ENCODE data around the gene CLSTN2. TPM values are rescaled to one million over a fixed set of nuclear protein-coding genes. Genes with fewer than 3 reads are reported as not detected.

The CLSTN2 gene
- polyA plus RNA-seq, 3 donors: not detected

DNA sequence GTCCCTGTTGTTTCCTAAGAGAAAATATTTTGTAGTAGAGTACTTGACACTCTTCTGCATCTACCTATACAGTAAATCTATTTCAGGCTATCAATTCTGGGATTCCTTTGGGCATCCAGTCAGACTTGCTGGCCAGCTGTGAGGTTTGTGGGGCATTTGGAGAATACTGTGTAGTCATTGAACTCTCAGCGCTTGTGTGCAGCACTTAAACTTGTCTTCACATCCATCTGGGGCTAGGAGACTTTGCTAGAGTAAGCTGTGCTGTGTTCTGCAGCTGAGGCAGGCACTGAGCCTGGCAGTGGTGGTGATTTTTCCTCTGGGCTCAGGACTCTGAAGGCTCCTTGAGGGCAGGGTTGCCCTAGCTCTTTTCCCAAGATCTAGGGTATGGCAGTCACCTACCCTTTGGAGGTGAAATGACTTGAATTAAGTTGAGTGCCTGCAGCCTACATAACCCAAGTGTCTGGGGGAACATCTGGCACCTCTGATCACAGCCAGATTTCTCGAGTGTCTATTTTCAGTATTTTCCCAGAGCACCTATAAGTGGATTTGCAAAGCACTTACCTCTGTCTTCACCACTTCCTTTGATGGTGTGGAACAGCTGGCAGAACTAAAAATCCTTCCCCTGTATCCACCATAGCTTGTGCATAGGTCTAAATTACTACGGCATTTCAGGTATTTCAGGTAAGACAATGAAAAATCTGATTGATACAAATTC is 19.3 kb downstream of the CLSTN2 start:
- Mint-ChIP-seq H3K27ac (no peak overlapping the region), H3K4me3 (no peak overlapping the region), H3K36me3 (no peaks in the 10 kb centered on the region), H3K27me3 (ENCODE audit: low read depth in 3 of 3) (peaks cover 2 to 4% (median 4%) of the 10 kb centered on the region in 3 donors), H3K4me1 (no peaks in the 10 kb centered on the region), H3K9me3 (peaks cover 0 to 2% (median 0%) of the 10 kb centered on the region in 7 donors)
- intact Hi-C loops (cut with micrococcal nuclease): no loop called here
- TF ChIP-seq CTCF (IDR thresholded peaks at IDR 0.05): no peak
- 80% methylated on average over 2 of the region's 3 CpGs for WGBS (ENCODE audit: insufficient coverage)
- no peaks in the 10 kb centered on the region for H3K27me3 ChIP-seq (ENCODE audit: control insufficient read depth in 2 of 2, insufficient read depth in 2 of 2, low read length in 2 of 2)
- H3K9me3 ChIP-seq (replicated peaks in 1 of 2; ENCODE audit: control insufficient read depth in 1 of 2, insufficient read depth in 1 of 2, low read length in 2 of 2): no peaks in the 10 kb centered on the region
- H4K20me1 ChIP-seq (ENCODE audit: insufficient read depth, low read length): no peaks in the 10 kb centered on the region
- H3K4me2 ChIP-seq (replicated peaks; ENCODE audit: extremely low read depth, low read length, poor library complexity, severe bottlenecking): no peak overlapping the region
- no peaks in the 10 kb centered on the region for H3K36me3 ChIP-seq (replicated peaks in 1 of 2; ENCODE audit: control insufficient read depth in 1 of 2, insufficient read depth in 2 of 2, low read length in 2 of 2)
- H3K79me2 ChIP-seq (ENCODE audit: insufficient read depth, low read length): no peaks in the 10 kb centered on the region
- no peak for DNase-seq
- no peak overlapping the region for H3K9ac ChIP-seq (ENCODE audit: insufficient read depth, low read length, poor library complexity, severe bottlenecking)
- no peak overlapping the region for H2AFZ ChIP-seq (ENCODE audit: insufficient read depth, low read depth, low read length, poor library complexity, severe bottlenecking)
- no peak overlapping the region for H3K27ac ChIP-seq (ENCODE audit: low read depth in 1 of 2, low read length in 2 of 2)
- no peak overlapping the region for H3K4me3 ChIP-seq (replicated peaks in 1 of 3; ENCODE audit: low read depth in 2 of 3, low read length in 3 of 3)
- no peaks in the 10 kb centered on the region for H3K4me1 ChIP-seq (ENCODE audit: control insufficient read depth in 1 of 2, insufficient read depth in 2 of 2, low read length in 2 of 2)

GRCh38 chr3:139957844-139958243 is 22.9 kb downstream of the CLSTN2 start:
- Histone ChIP-seq H4K20me1 (ENCODE audit: insufficient read depth, low read length) (no peaks in the 10 kb centered on the region), H3K36me3 (replicated peaks in 1 of 2; ENCODE audit: control insufficient read depth in 1 of 2, insufficient read depth in 2 of 2, low read length in 2 of 2) (no peaks in the 10 kb centered on the region), H3K9ac (ENCODE audit: insufficient read depth, low read length, poor library complexity, severe bottlenecking) (no peak overlapping the region), H3K4me1 (ENCODE audit: control insufficient read depth in 1 of 2, insufficient read depth in 2 of 2, low read length in 2 of 2) (no peaks in the 10 kb centered on the region), H3K27me3 (ENCODE audit: control insufficient read depth in 2 of 2, insufficient read depth in 2 of 2, low read length in 2 of 2) (no peaks in the 10 kb centered on the region), H3K4me3 (replicated peaks in 1 of 3; ENCODE audit: low read depth in 2 of 3, low read length in 3 of 3) (no peak overlapping the region), H3K4me2 (replicated peaks; ENCODE audit: extremely low read depth, low read length, poor library complexity, severe bottlenecking) (no peak overlapping the region), H3K9me3 (replicated peaks in 1 of 2; ENCODE audit: control insufficient read depth in 1 of 2, insufficient read depth in 1 of 2, low read length in 2 of 2) (no peaks in the 10 kb centered on the region), H2AFZ (ENCODE audit: insufficient read depth, low read depth, low read length, poor library complexity, severe bottlenecking) (no peak overlapping the region), H3K79me2 (ENCODE audit: insufficient read depth, low read length) (no peaks in the 10 kb centered on the region), H3K27ac (ENCODE audit: low read depth in 1 of 2, low read length in 2 of 2) (no peak overlapping the region)
- no peaks in the 10 kb centered on the region for H3K36me3 Mint-ChIP-seq
- DNase-seq: no peak
- no peaks in the 10 kb centered on the region for H3K4me1 Mint-ChIP-seq
- peaks cover 0 to 2% (median 0%) of the 10 kb centered on the region in 7 donors for H3K9me3 Mint-ChIP-seq
- intact Hi-C loops (cut with micrococcal nuclease): no loop called here
- TF ChIP-seq CTCF (IDR thresholded peaks at IDR 0.05): no peak
- no peak overlapping the region for H3K4me3 Mint-ChIP-seq
- H3K27me3 Mint-ChIP-seq (ENCODE audit: low read depth in 3 of 3): peaks cover 4 to 11% (median 5%) of the 10 kb centered on the region in 3 donors
- 84% methylated on average over 4 of the region's 4 CpGs for WGBS (ENCODE audit: insufficient coverage)
- no peak overlapping the region for H3K27ac Mint-ChIP-seq
